OCI-LY7 (cell line): ENCODE data around the gene TACR1. TPM values are rescaled to one million over a fixed set of nuclear protein-coding genes. Genes with fewer than 3 reads are reported as not detected.

Source experiments
- BruUV-seq: library from RNA; stranded (reverse); fragments of 400-500 nt; replicated peaks from 2 replicates; lab custom pipeline; 2021; lab: Mats Ljungman, UMichigan
- CTCF ChIA-PET: fragments of 300-600 bp; sonication (Branson Sonifier 250); formaldehyde crosslinking; loops from one replicate; lab custom pipeline; 2022; ENCODE audit warnings: antibody characterized with exemption; ENCODE audit not compliant: unreplicated experiment; lab: Charles Lee
- POLR2A ChIA-PET: fragments of 300-600 bp; sonication (Branson Sonifier 250); formaldehyde crosslinking; loops from one replicate; lab custom pipeline; 2022; ENCODE audit warnings: antibody characterized with exemption; lab: Charles Lee
- DNase-seq: peaks from one replicate; pipeline ENCODE4 v3.0.0-alpha.2; 2015; ENCODE audit warnings: low spot score
- H2AFZ ChIP-seq: fragments of 200-600 bp; sonication (generic), shearing (Covaris generic); 2 replicates; pipeline ENCODE4 v1.6.1; 2014; ENCODE audit warnings: mild to moderate bottlenecking, antibody characterized with exemption, low read length, moderate library complexity
- H3K27ac ChIP-seq: fragments of 200-600 bp; sonication (generic); 2 replicates; pipeline ENCODE4 v1.5.1; 2014; ENCODE audit warnings: mixed run types, low read depth, mild to moderate bottlenecking, moderate library complexity, low read length, inconsistent platforms; ENCODE audit not compliant: poor library complexity, severe bottlenecking
- H3K36me3 ChIP-seq: fragments of 200-600 bp; sonication (generic); 2 replicates; pipeline ENCODE4 v1.6.1; 2014; ENCODE audit warnings: mild to moderate bottlenecking, antibody characterized with exemption, low read length, moderate library complexity, mixed read lengths; ENCODE audit not compliant: insufficient read depth
- H3K4me1 ChIP-seq: fragments of 200-600 bp; sonication (generic); 2 replicates; pipeline ENCODE4 v1.5.1; 2014; ENCODE audit warnings: mild to moderate bottlenecking, low read length; ENCODE audit not compliant: insufficient read depth, poor library complexity, severe bottlenecking
- H3K4me2 ChIP-seq: fragments of 200-600 bp; sonication (generic); 2 replicates; pipeline ENCODE4 v1.6.1; 2014; ENCODE audit warnings: mild to moderate bottlenecking, low read length
- H3K4me3 ChIP-seq: fragments of 200-600 bp; sonication (generic); 2 replicates; pipeline ENCODE4 v1.5.1; 2014; ENCODE audit warnings: mild to moderate bottlenecking, low read depth, low read length; ENCODE audit not compliant: poor library complexity, severe bottlenecking
- H3K79me2 ChIP-seq: fragments of 200-600 bp; sonication (generic); 2 replicates; pipeline ENCODE4 v1.6.1; 2016; ENCODE audit warnings: low read depth, mild to moderate bottlenecking, low read length, moderate library complexity, mixed read lengths; ENCODE audit not compliant: insufficient read depth
- H3K9me2 ChIP-seq: fragments of 200-600 bp; sonication (generic); 2 replicates; pipeline ENCODE4 v1.6.1; 2016; ENCODE audit warnings: mild to moderate bottlenecking, low read length, mixed read lengths; ENCODE audit not compliant: insufficient read depth
- H3K9me3 ChIP-seq: fragments of 200-600 bp; sonication (generic); 2 replicates; pipeline ENCODE4 v1.6.1; 2014; ENCODE audit warnings: mild to moderate bottlenecking, mixed run types, low read length, mixed read lengths
- H4K20me1 ChIP-seq: fragments of 200-600 bp; sonication (generic); 2 replicates; pipeline ENCODE4 v1.6.1; 2014; ENCODE audit warnings: mild to moderate bottlenecking, antibody characterized with exemption, low read length, moderate library complexity, mixed read lengths; ENCODE audit not compliant: insufficient read depth
- CTCF ChIP-seq: fragments of 200-600 bp; sonication (generic); conservative IDR thresholded peaks from 2 replicates; pipeline ENCODE4 v1.5.1; 2014; ENCODE audit warnings: mild to moderate bottlenecking, antibody characterized with exemption, low read length, moderate library complexity, mixed read lengths
- EZH2phosphoT487 ChIP-seq: fragments of 200-600 bp; sonication (generic); IDR thresholded peaks from 2 replicates; pipeline ENCODE4 v1.6.1; 2018; ENCODE audit warnings: low read depth, borderline replicate concordance, mild to moderate bottlenecking, mixed run types, antibody characterized with exemption, low read length, moderate library complexity, mixed read lengths
- intact Hi-C: fragments of 100-400 bp; cut with micrococcal nuclease; formaldehyde crosslinking; loops from one replicate; pipeline ENCODE4 v1.10.0; 2022; ENCODE audit not compliant: unreplicated experiment
- total RNA-seq, 2 experiments: library from RNA; depleted of rRNA in 1 of 2; stranded (reverse); fragments of >200 nt in 1 of 2; shearing (Covaris generic) in 1 of 2; gene quantifications; 2 replicates each; pipeline ENCODE4 v1.2.3, GENCODE V29; 2014 to 2022

The TACR1 gene
- total RNA-seq, 2 experiments from 2014 or later = not detected

- TF ChIP-seq CTCF (no peak), EZH2phosphoT487 (no peak)
- ChIA-PET POLR2A (no interaction called here), CTCF (no interaction called here)
- intact Hi-C loops = no loop called here
- Histone ChIP-seq H4K20me1 (no peaks in the 10 kb centered on the region), H3K36me3 (no peaks in the 10 kb centered on the region), H3K79me2 (no peaks in the 10 kb centered on the region), H3K4me3 (no peak overlapping the region), H3K4me1 (no peaks in the 10 kb centered on the region), H3K9me3 (no peaks in the 10 kb centered on the region), H3K27ac (no peak overlapping the region), H2AFZ (no peak overlapping the region), H3K4me2 (no peak overlapping the region), H3K9me2 (no peaks in the 10 kb centered on the region)
- DNase-seq = no peak
- no TSS peak for BruUV-seq
Observed at GRCh38 chr2:75071766-75072165, 127.6 kb downstream of the TACR1 start.

- no peaks in the 10 kb centered on the region for H3K4me1 ChIP-seq
- H3K9me3 ChIP-seq = no peaks in the 10 kb centered on the region
- ChIA-PET POLR2A (interaction anchor here (1.0 kb wide), 1 partner anchor 76 kb away, joined by 3 read pairs; no protein-coding TSS in a partner anchor), CTCF (no interaction called here)
- TF ChIP-seq CTCF (no peak), EZH2phosphoT487 (no peak)
- BruUV-seq = no TSS peak
- DNase-seq = no peak
- H3K27ac ChIP-seq = no peak overlapping the region
- H2AFZ ChIP-seq = no peak overlapping the region
- no peaks in the 10 kb centered on the region for H3K9me2 ChIP-seq
- no peaks in the 10 kb centered on the region for H3K36me3 ChIP-seq
- no peaks in the 10 kb centered on the region for H3K79me2 ChIP-seq
- H4K20me1 ChIP-seq = no peaks in the 10 kb centered on the region
- H3K4me3 ChIP-seq = no peak overlapping the region
- intact Hi-C loops = no loop called here
- no peak overlapping the region for H3K4me2 ChIP-seq
Observed at GRCh38 chr2:75068546-75068945, 130.8 kb downstream of the TACR1 start.

- no peaks in the 10 kb centered on the region for H3K36me3 ChIP-seq
- no peak overlapping the region for H3K4me3 ChIP-seq
- no peak overlapping the region for H3K4me2 ChIP-seq
- no peak overlapping the region for H3K27ac ChIP-seq
- no peaks in the 10 kb centered on the region for H3K4me1 ChIP-seq
- no peak for DNase-seq
- CTCF ChIA-PET = no interaction called here
- H3K9me3 ChIP-seq = no peaks in the 10 kb centered on the region
- H2AFZ ChIP-seq = no peak overlapping the region
- intact Hi-C loops = no loop called here
- no peak for TF ChIP-seq EZH2phosphoT487
- POLR2A ChIA-PET = interaction anchor here (1.0 kb wide), 1 partner anchor 77 kb away, joined by 3 read pairs; no protein-coding TSS in a partner anchor
- no peaks in the 10 kb centered on the region for H3K9me2 ChIP-seq
- no TSS peak for BruUV-seq
- H4K20me1 ChIP-seq = no peaks in the 10 kb centered on the region
- no peaks in the 10 kb centered on the region for H3K79me2 ChIP-seq
Observed at GRCh38 chr2:75067506-75067905, 131.8 kb downstream of the TACR1 start.
